Medulla oblongata (tissue), 1 donor: ENCODE data around the gene KLHL36.

Experiments
- DNase-seq: peaks from one replicate; pipeline ENCODE4 v3.0.0-alpha.2; 2015; ENCODE audit errors: extremely low spot score

The KLHL36 gene

GRCh38 chr16:84643180-84643583 is 5.1 kb upstream of the KLHL36 start:
- DNase-seq: no peak

GRCh38 chr16:84643674-84644073 is 4.6 kb upstream of the KLHL36 start:
- no peak for DNase-seq

- no peak for DNase-seq
Measured at GRCh38 chr16:84648595-84649510, 542 bp downstream of the KLHL36 start.

- no peak for DNase-seq
Measured at GRCh38 chr16:84649511-84649861, 1.2 kb downstream of the KLHL36 start.

GRCh38 chr16:84650062-84650991 is 2.0 kb downstream of the KLHL36 start:
- DNase-seq: no peak

GRCh38 chr16:84652566-84652965 is 4.3 kb downstream of the KLHL36 start:
- DNase-seq: no peak

- DNase-seq: no peak
Measured at GRCh38 chr16:84654238-84654637, 5.9 kb downstream of the KLHL36 start.

- no peak for DNase-seq
Measured at GRCh38 chr16:84654998-84655397, 6.7 kb downstream of the KLHL36 start.

- no peak for DNase-seq
Measured at GRCh38 chr16:84656649-84657048, 8.3 kb downstream of the KLHL36 start.

GRCh38 chr16:84657229-84657837 is 9.0 kb downstream of the KLHL36 start:
- no peak for DNase-seq

- no peak for DNase-seq
Measured at GRCh38 chr16:84658690-84659089, 10.4 kb downstream of the KLHL36 start.

- no peak for DNase-seq
Measured at GRCh38 chr16:84659656-84660300, 11.5 kb downstream of the KLHL36 start.

GRCh38 chr16:84660973-84661372 is 12.7 kb downstream of the KLHL36 start:
- DNase-seq: no peak

GRCh38 chr16:84661418-84662060 is 13.2 kb downstream of the KLHL36 start:
- no peak for DNase-seq

- DNase-seq: no peak
Measured at GRCh38 chr16:84662471-84662870, 14.2 kb downstream of the KLHL36 start.

- no peak for DNase-seq
Measured at GRCh38 chr16:84663433-84664101, 15.3 kb downstream of the KLHL36 start.

- no peak for DNase-seq
Measured at GRCh38 chr16:84665359-84665758, 17.0 kb downstream of the KLHL36 start.

- DNase-seq: no peak
Measured at GRCh38 chr16:84665843-84666242, 17.5 kb downstream of the KLHL36 start.

- DNase-seq: no peak
Measured at GRCh38 chr16:84667600-84668309, 19.4 kb downstream of the KLHL36 start.

GRCh38 chr16:84670063-84670462 is 21.8 kb downstream of the KLHL36 start:
- DNase-seq: no peak
